ENCODE data around the gene SCIN.
"Not testable (repeated sequence)": the region's sequence is repeated elsewhere in the genome, so short reads cannot be mapped to it uniquely, and the experiment has no call there.

The SCIN gene

DNA sequence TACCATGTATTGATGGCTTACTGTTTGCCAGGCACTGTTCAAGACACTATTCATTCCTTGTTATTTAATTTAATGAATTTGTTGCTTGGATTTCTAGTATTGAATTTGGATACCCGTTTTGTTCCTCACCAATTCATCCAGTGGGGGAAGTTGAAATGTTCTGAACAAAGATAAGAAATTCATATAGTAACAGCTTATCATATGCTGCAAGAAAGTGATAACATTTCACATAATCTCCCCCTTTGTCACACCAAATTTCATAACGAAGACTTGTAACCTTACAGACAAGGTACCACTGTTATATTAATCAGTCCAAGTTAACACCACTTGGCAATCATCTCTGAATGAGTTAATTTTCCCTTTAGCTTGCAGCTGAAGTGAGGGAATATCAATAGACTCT is 42.1 kb downstream of the SCIN start:
- no peak for DNase-seq (ENCODE audit: low spot score)

DNA sequence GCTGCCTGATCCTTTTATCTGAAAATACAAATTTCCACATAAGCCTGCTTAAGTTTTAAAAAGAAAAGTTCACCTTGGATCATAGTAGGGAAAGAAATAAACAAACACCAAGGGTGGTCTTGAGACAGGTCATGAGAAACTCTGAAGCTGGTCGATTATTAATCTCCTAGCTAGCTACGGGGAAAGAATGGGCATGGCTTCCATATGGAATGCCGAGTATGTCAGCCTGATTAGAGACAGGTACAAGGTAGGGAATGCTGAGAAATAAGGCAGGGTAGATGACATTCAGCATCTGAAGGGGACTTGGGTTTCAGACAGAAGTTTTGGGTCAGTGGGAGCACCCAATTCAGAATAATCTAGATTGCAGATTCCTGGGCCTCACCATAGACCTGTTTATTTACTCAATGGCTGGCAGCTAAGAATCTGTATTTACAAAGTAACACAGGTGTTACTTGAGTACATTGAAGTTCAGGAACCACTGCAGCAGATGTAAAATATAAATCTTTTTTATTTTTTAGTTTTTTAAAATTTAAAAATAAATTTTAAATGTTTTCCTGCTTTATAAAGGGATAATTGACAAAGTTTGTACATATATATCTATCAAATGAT is 49.0 kb downstream of the SCIN start:
- no peak for DNase-seq (ENCODE audit: low spot score)

DNA sequence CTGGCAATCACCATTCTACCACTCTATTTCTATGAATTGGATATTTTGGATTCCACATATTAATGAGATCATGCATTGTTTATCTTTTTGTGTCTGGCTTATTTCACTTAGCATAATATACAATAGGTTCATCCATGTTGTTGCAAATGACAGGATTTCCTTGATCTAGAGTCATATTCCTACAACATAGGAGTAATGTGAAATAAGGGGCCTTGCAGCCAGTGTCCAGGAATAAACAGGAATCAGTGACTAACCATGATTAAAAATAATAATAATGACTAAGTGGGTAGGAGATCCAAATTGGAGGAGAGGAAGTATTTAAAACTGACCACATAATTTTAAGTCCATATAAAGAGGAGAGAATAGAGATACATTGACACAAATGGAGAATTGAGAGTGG is 49.9 kb downstream of the SCIN start:
- DNase-seq (ENCODE audit: low spot score) = no peak

DNA sequence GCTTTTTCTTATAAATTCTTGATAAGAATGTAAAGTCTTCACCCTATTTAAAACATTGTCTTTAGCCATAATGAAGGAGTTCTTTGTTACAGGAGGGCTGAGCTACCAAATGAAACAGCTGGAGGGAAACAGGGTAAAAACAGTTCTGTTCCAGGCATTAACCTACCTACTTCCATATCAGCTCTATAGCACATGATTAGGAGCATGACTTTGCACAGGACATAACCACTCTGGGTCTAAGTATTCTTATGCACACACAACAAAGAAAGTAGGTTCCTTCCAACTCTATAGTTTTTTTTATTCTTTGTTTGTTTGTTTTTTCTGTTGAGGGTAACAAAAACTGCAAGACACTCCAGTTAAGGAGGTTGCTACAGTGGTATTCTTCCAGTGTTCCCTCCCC is 52.7 kb downstream of the SCIN start:
- DNase-seq (ENCODE audit: low spot score) = no peak

DNA sequence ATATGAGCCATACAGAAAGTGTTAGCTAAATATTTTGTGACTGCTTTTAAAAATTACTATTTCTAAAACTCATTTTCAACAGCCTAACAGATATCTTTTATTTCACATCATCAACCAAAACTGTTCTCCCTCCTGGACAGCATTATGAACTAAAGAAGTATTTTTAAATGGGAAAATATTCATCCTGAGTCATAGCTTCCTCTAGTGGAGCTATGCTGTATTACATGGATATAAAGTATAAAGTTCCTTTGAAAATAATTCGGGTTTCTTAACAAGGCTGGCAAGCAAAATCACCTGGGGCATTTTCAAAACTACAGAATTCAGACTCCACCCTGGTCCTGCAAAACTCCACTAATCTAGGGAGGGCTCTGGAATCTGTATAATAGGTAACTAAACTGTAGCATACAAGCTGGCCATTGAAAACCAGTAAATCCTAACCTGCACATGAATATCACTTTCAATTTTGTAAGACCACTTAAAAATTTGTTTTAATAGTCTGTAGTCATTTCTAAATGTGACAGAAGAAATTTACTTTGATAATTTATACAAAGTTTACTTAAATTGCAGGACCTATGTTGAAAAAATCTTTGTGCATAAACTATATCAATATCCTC is 53.5 kb downstream of the SCIN start:
- DNase-seq (ENCODE audit: low spot score) = no peak

DNA sequence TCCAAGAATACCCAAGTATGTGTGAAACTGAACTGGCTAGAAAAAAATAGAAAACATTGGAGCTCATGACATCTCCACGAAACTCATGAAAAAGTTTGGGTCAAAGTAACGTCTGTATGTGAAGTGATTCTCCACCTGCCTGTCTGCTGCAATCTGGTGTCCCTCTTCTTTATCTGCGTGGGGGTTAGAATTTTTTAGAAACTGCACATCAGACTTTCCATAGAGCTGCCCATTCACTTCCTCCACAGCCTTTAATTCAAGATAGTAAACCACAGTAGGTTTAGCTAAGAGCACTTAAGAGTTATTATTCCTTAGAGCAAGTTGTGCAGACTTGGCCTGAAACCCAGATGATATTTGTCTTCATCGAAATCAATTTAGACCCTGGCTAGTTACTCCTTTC is 55.3 kb downstream of the SCIN start:
- no peak for DNase-seq (ENCODE audit: low spot score)

DNA sequence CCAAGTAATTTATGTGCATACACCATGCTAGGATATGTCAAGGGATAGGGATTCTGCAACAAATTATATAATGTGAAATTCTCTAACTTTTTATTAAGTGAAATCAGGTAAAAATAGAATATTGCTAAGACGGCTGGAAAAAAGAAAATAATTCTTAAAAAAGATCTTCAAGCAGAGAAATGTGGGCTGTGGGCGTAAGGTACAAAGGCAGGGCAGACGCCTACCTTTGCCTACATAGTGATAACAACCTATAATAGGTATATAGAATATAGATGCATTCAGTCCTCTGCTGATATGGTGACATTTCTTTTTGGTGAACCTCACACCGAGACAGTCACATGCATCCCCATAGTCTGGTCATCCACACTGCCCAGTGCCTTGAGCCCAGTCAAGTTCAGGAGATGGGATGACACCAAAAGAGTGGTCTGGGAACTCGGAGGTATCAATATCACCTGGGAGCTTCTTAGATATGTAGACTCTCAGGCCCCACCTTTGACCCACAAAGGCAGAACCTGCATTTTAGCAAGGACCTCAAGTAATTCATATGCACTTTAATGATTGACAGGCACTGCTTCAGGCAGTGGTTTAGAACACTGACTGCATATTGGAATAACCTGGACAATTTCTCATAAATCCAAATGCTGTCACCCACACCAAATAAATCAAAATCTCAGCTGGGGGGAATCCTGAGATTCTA is 59.4 kb downstream of the SCIN start:
- DNase-seq (ENCODE audit: low spot score) = no peak

DNA sequence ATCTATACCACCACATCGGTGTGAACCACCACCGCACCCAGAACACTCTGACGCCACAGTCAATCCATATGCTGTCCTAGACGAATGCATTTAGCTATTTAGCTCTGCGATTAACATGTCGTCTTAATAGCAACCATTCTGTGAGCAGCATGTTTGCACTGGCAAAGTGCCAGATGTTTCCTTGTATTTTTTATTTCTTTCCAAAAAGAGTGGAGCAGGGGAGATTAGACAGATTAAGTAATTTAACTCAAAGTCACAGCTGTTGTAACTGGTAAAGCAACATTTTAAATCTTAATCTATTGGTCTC is 59.9 kb downstream of the SCIN start:
- DNase-seq (ENCODE audit: low spot score) = no peak

DNA sequence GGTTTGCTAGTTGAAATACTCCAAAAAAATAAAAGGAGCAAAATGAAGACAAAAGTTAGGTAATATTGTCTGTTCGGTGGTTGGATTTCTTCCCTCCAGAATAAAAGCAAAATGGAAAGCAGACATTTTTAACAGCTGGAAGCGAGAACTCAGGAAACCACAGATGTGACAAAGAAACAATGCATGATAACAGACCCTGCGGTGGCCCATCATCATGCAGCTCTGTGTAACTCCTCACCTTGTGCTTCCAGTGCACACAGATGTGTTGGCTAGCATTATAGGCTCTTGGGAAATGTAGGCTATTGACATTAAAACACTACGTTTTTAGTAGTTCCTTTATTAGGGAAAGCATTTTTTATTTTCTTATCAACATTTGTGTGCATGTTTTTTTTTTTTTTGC is 63.1 kb downstream of the SCIN start:
- DNase-seq (ENCODE audit: low spot score) = no peak

DNA sequence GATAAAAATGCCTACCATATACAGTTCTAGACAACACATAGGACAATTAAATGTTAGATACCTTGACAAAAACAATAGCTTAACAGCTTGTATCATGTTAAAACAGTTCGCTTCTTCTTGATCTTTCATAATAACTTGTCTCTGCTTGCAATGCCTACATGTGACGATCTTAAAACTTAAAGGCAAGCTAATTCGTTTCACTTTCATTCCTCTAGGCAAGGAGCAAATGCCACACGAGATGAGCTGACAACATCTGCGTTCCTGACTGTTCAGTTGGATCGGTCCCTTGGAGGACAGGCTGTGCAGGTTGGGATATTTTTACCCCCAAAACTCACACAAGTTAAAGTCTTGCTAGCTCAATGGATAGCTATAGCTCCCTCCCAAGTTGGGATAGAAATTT is 65.3 kb downstream of the SCIN start:
- DNase-seq (ENCODE audit: low spot score) = no peak

DNA sequence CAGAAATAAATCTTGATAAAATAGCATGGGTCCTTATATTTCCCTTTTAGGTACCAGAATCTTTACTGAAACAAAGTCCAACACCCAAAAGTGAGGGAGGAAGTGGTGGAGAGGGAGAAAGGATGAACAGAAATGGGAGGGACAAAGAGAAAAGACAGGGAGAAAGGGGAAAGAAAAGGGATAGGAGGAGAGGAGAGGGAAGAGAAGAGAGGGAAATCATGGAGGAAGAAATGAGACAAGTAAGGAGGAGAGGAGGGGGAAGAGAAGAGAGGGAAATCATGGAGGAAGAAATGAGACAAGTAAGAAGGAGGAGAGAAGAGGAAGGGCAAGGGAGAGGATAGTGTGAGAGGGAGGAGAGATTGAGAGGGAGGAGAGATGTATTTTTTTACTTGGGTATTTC is 66.8 kb downstream of the SCIN start:
- no peak for DNase-seq (ENCODE audit: low spot score)

DNA sequence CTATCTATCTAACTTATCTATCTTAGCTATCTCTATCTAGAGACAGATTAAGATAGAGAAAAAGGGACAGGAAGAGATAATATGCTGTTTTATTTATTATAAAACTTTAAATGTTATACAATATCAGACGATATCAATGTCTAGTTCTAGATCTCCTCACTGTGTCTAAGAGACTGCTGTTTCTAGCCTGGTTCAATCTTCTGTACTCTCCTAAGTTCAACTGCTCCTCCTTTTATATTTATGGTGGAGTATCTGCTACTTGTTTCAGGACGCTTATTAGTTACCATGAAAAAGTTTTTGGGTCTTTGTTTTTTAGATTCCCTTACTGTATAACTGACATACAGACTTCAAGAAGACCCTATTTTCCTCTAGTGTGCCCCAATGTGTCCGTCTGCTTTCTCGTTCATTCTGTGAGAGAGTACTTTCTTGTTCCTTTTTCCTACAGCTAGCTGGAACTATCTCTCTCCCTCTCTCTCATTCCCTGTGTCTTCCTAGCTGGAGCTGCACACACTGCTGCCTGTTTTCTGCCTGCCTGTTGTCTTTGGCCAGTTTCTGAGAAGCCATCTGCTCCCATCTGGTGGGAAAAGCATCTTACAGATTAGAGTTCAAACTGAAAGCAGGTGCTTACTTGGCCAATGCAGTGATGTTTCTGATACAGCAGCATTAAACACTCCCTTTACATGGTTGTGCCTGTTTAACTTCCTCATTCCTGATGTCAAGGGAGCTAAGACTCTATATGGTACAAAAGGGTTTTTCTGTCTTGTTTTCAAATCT is 67.5 kb downstream of the SCIN start:
- DNase-seq (ENCODE audit: low spot score) = no peak

DNA sequence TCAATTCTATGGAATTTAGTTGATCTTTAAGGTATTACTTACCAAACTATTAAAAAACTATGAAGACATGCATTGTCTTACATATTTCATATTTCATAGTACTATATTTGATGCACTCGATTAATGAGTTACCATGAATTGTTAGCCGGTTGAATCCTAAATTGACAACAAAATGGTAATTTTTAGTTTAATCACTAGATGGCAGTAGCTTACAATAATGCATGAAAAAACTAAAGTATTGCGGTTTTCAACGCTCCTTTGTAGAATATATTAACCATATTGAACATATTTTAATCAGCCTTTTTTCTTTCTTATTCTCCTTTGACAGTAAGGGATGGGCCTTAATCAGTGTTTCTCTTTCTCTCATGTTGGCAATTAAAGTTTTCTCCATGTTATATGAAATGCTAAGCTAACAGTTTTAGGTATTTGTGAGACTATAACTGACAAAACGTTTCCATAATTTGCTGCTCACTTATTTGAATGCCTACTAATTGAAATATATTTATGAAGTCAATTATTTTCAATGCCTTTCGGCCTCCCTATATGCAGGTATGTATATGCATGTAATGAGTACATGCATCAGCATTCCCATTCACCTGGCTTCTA is 68.4 kb downstream of the SCIN start:
- no peak for DNase-seq (ENCODE audit: low spot score)

DNA sequence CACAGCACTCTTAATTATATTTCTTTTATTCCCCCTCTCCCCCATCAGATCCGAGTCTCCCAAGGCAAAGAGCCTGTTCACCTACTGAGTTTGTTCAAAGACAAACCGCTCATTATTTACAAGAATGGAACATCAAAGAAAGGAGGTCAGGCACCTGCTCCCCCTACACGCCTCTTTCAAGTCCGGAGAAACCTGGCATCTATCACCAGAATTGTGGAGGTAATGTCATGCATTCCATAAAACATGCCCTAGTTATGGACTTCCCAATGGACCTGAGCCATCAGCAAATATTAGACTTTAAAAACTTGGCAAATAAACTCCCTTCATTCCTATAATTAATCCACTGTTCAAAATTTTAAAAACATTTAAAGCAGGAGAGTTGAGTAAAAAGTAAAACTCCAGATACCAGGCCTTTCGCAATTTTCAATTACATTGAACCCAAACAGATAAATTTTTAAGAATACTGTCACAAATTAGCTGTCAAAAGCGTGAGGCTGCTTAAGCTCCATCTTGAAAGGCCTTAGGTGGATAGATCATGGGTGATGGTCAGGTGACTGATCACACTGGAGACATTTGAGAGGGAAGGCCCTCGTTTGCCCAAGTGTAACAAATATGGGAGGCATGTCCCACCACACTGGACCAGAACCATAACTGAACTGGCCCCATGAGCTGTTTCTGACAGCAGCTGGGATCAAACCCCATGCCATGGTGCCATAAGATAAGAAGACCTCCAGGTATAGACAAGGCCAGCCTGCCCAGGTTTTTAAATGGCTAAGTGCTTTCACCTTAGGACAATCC is 70.0 kb downstream of the SCIN start:
- DNase-seq (ENCODE audit: low spot score) = no peak

DNA sequence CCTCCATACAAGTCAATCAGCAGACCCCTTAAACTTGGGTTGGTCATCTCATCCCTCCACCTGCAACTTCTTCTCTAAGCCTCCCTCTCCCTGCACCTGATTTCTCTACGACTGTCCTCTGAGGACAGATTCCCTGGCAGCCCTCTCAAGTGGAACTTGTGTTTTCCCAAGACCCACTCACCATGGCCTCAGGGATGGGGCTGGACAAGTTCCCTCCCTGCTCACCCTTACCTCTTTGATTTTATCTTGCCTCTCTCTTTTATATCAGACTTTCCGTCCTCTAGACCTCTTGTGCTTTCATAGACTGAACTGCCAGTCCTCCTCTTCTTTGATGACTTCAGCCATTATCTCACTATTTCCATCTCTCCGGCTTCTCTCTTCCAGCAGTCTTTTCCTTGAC is 70.7 kb downstream of the SCIN start:
- no peak for DNase-seq (ENCODE audit: low spot score)

DNA sequence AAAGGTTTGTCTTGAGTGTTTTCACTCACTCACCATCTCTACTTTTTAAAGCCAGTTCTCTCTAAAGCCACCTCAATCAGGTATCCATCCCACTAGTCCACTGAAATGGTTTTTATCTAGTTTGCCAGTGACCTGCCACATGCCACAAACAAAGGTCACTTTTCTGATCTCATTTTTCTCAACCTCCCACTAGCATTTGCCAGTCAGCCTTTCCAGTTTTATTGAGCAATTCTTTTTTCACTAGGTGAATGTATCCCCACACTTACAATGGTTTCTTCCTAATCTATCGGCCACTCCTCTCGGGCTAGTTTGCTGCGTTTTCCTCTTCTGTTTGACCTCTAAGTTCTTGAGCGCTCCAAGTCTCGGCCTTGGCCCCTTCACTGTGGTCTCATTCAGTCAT is 72.0 kb downstream of the SCIN start:
- DNase-seq (ENCODE audit: low spot score) = no peak

DNA sequence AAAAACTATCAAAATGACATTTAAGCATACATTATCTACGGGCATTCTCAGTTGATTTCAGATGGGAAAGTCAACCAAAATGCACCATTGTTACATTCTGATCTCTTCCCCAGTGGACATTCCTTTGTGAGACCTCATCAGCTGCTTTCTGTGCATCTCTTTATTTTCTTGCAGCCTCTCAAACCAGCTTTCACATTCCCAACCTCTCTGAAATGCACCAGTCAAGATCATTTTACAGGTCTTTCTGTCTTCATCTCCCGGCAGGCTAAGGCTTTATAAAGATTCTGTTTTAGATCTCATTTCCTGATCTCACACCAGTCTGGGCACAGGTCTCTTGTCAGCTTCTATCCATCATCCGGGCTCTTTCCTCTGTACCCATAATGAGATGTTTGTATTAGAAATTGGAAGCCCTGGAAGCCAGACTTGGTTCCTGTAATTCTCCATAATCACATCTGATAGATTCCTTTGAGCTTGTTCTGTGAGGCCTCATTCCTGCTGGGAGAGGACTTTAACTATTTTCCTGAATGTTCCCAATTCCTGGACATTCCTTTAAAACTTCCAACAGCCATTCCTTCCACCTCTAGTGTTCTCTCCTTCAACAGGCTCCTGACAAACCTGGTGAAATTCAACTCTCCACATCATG is 72.6 kb downstream of the SCIN start:
- no peak for DNase-seq (ENCODE audit: low spot score)

DNA sequence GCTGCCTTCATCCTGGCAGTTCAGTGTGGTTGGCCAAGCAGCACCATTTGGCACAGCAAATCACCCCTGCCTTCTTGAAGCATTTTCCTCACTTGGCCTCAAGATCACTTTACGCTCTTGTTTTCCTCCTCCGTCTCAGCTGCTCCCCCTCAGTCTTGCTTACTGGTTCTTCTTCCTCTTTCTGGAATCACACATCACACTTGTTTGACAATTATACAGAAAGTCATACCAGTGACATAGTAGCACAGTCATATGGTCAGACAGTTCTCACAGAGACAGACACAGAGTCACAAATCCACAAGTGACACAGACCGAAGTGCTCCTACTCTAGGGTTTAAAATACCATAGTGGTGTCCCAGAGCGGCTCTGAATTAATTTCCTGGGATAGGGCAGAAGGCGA is 73.1 kb downstream of the SCIN start:
- no peak for DNase-seq (ENCODE audit: low spot score)

DNA sequence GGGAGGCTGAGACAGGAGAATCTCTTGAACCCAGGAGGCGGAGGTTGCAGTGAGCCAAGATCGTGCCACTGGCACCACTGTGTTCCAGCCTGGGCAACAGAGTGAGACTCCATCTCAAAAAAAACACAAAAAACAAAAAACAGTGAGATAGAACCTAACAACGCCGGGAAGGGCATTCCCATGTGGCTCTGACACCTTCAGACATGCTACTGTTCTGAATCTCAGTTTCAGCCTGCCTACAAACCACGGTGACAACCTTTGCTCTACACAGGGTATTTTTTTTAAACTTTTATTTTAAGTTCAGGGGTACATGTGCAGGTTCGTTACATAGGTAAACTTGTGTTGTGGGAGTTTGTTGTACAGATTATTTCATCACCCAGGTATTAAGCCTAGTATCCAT is 74.7 kb downstream of the SCIN start:
- DNase-seq (ENCODE audit: low spot score) = not testable (repeated sequence)

DNA sequence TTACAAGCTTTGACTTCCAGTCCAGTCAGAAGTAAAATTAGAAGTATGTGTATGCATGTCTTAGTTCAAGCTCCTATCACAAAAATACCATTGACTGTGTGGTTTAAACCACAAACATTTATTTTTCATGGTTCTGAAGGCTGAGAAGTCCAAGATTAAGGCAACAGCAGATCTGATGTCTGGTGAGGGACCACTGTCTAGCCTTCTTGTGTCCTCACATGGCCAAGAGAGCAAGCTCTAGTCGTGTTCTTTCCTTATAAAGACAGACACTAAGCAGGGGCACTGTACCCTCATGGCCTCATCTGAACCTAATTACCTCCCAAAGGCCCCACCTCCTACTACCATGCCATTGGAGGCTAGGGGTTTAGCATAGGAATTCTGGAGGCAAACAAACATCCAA is 75.6 kb downstream of the SCIN start:
- no peak for DNase-seq (ENCODE audit: low spot score)

Data from ecto neural progenitor cell (in vitro differentiated cells).